IMR-90 (cell line): ENCODE results near the gene TASP1. TPM values are rescaled to one million over a fixed set of nuclear protein-coding genes. Genes with fewer than 3 reads are reported as not detected.

ENCODE experiments used
- ATAC-seq: fragments of 200-7000 bp; cut with Tn5 transposase; 2 replicates; pipeline ENCODE4 v1.9.1; 2020; ENCODE audit warnings: low read depth, mild to moderate bottlenecking, moderate library complexity
- BruUV-seq: library from RNA; stranded (reverse); fragments of 400-500 nt; replicated peaks from 2 replicates; lab custom pipeline; 2021; lab: Mats Ljungman, UMichigan
- CTCF ChIA-PET: fragments of 300-600 bp; formaldehyde crosslinking; extraction: SDS; loops from one replicate; lab custom pipeline; 2021; ENCODE audit warnings: antibody characterized with exemption; lab: Yijun Ruan, JAX
- POLR2A ChIA-PET: fragments of 300-600 bp; sonication (Branson Sonifier 250); formaldehyde crosslinking; loops from one replicate; lab custom pipeline; 2022; ENCODE audit warnings: antibody characterized with exemption; ENCODE audit not compliant: unreplicated experiment; lab: Charles Lee
- DNase-seq: peaks from one replicate; pipeline ENCODE4 v3.0.0; 2013
- H2AFZ ChIP-seq: replicated peaks from 2 replicates; pipeline ENCODE3; 2013; ENCODE audit warnings: low read length, mild to moderate bottlenecking; ENCODE audit not compliant: poor library complexity
- H2AK5ac ChIP-seq: 2 replicates; pipeline ENCODE4 v1.6.1; 2013; ENCODE audit warnings: low read depth, low read length, inconsistent platforms
- H2AK9ac ChIP-seq: replicated peaks from 2 replicates; pipeline ENCODE3; 2013; ENCODE audit warnings: mild to moderate bottlenecking, low read depth, low read length, moderate library complexity; ENCODE audit not compliant: poor library complexity
- H2BK120ac ChIP-seq: 2 replicates; pipeline ENCODE4 v1.6.1; 2013; ENCODE audit warnings: low read depth, low read length, inconsistent platforms
- H2BK15ac ChIP-seq: 3 replicates; pipeline ENCODE4 v1.6.1; 2013; ENCODE audit warnings: low read depth, low read length, inconsistent platforms
- H2BK20ac ChIP-seq: 2 replicates; pipeline ENCODE4 v1.6.1; 2013; ENCODE audit warnings: low read depth, mild to moderate bottlenecking, inconsistent platforms, low read length, moderate library complexity
- H2BK5ac ChIP-seq: 2 replicates; pipeline ENCODE4 v1.6.1; 2013; ENCODE audit warnings: mild to moderate bottlenecking, low read depth, low read length, inconsistent platforms; ENCODE audit not compliant: poor library complexity, severe bottlenecking
- H3K14ac ChIP-seq: replicated peaks from 2 replicates; pipeline ENCODE4 v1.6.1; 2013; ENCODE audit warnings: low read depth, low read length, inconsistent platforms
- H3K18ac ChIP-seq: 2 replicates; pipeline ENCODE4 v1.6.1; 2013; ENCODE audit warnings: low read depth, low read length, control low read depth
- H3K23ac ChIP-seq: 2 replicates; pipeline ENCODE4 v1.6.1; 2013; ENCODE audit warnings: low read depth, low read length, inconsistent platforms
- H3K27ac ChIP-seq: 2 replicates; pipeline ENCODE4 v1.5.1; 2013; ENCODE audit warnings: mild to moderate bottlenecking, control low read depth, low read length; ENCODE audit not compliant: insufficient read depth
- H3K27me3 ChIP-seq: 2 replicates; pipeline ENCODE4 v1.6.1; 2013; ENCODE audit warnings: low read length; ENCODE audit not compliant: control insufficient read depth, insufficient read depth
- H3K36me3 ChIP-seq: 2 replicates; pipeline ENCODE4 v1.6.1; 2013; ENCODE audit warnings: low read length, mixed read lengths; ENCODE audit not compliant: control insufficient read depth, insufficient read depth
- H3K4ac ChIP-seq: 2 replicates; pipeline ENCODE4 v1.6.1; 2013; ENCODE audit warnings: low read depth, low read length, inconsistent platforms
- H3K4me1 ChIP-seq: 2 replicates; pipeline ENCODE4 v1.6.1; 2013; ENCODE audit warnings: low read length, mixed read lengths; ENCODE audit not compliant: control insufficient read depth, insufficient read depth
- H3K4me2 ChIP-seq: 2 replicates; pipeline ENCODE4 v1.6.1; 2013; ENCODE audit warnings: low read depth, mild to moderate bottlenecking, control low read depth, low read length, moderate library complexity
- H3K4me3 ChIP-seq: 2 replicates; pipeline ENCODE4 v1.5.1; 2013; ENCODE audit warnings: low read depth, mild to moderate bottlenecking, control low read depth, low read length, moderate library complexity; ENCODE audit not compliant: insufficient read depth
- H3K56ac ChIP-seq: 2 replicates; pipeline ENCODE4 v1.6.1; 2013; ENCODE audit warnings: low read length, inconsistent platforms; ENCODE audit not compliant: insufficient read depth; ENCODE audit errors: extremely low read depth
- H3K79me1 ChIP-seq, 2 experiments: 2 replicates each; pipeline ENCODE4 v1.6.1; 2013; ENCODE audit warnings: low read length in 2 of 2, inconsistent platforms in 1 of 2, low read depth in 1 of 2
- H3K9ac ChIP-seq: 2 replicates; pipeline ENCODE4 v1.6.1; 2013; ENCODE audit warnings: low read depth, low read length, control low read depth
- H3K9me1 ChIP-seq: 2 replicates; pipeline ENCODE4 v1.6.1; 2013; ENCODE audit warnings: low read length, inconsistent platforms; ENCODE audit not compliant: insufficient read depth
- H3K9me3 ChIP-seq: 2 replicates; pipeline ENCODE4 v1.6.1; 2013; ENCODE audit warnings: low read length; ENCODE audit not compliant: control insufficient read depth, insufficient read depth
- H4K20me1 ChIP-seq: 2 replicates; pipeline ENCODE4 v1.6.1; 2013; ENCODE audit warnings: low read length, inconsistent platforms; ENCODE audit not compliant: insufficient read depth
- H4K5ac ChIP-seq: 2 replicates; pipeline ENCODE4 v1.6.1; 2013; ENCODE audit warnings: mild to moderate bottlenecking, low read depth, low read length, control low read depth
- H4K8ac ChIP-seq, 2 experiments: 2 replicates each; pipeline ENCODE4 v1.6.1; 2013; ENCODE audit warnings: low read depth in 2 of 2, low read length in 2 of 2, control low read depth in 1 of 2, inconsistent platforms in 1 of 2
- H4K91ac ChIP-seq: 2 replicates; pipeline ENCODE4 v1.6.1; 2013; ENCODE audit warnings: low read depth, low read length, inconsistent platforms; ENCODE audit not compliant: insufficient read depth
- BHLHE40 ChIP-seq: fragments of 150-350 bp; IDR thresholded peaks from 2 replicates; pipeline ENCODE4 v1.6.1; 2016; ENCODE audit warnings: mild to moderate bottlenecking, low read depth, low read length
- CEBPB ChIP-seq: IDR thresholded peaks from 2 replicates; pipeline ENCODE4 v1.6.1; 2012; ENCODE audit warnings: low read depth, low read length, improper control_type of control experiment
- CHD1 ChIP-seq: IDR thresholded peaks from 2 replicates; pipeline ENCODE4 v1.6.1; 2012; ENCODE audit warnings: low read depth, low read length, improper control_type of control experiment
- CTCF ChIP-seq: conservative IDR thresholded peaks from 2 replicates; pipeline ENCODE4 v1.5.1; 2012; ENCODE audit warnings: mild to moderate bottlenecking, low read depth, low read length, improper control_type of control experiment
- ELK1 ChIP-seq: fragments of 150-350 bp; IDR thresholded peaks from 2 replicates; pipeline ENCODE4 v1.6.1; 2016; ENCODE audit warnings: low read depth, mild to moderate bottlenecking, low read length, moderate library complexity, borderline replicate concordance
- FOS ChIP-seq: fragments of 150-350 bp; IDR thresholded peaks from 2 replicates; pipeline ENCODE4 v1.6.1; 2016; ENCODE audit warnings: low read depth, low read length
- MAFK ChIP-seq: IDR thresholded peaks from 2 replicates; pipeline ENCODE4 v1.6.1; 2012; ENCODE audit warnings: low read depth, low read length, improper control_type of control experiment
- MAZ ChIP-seq: IDR thresholded peaks from 2 replicates; pipeline ENCODE4 v1.6.1; 2012; ENCODE audit warnings: low read depth, mild to moderate bottlenecking, low read length, improper control_type of control experiment, moderate library complexity, borderline replicate concordance
- MXI1 ChIP-seq: IDR thresholded peaks from 2 replicates; pipeline ENCODE4 v1.6.1; 2012; ENCODE audit warnings: low read depth, mild to moderate bottlenecking, low read length, moderate library complexity, borderline replicate concordance
- NFE2L2 ChIP-seq: fragments of 150-350 bp; IDR thresholded peaks from 2 replicates; pipeline ENCODE4 v1.6.1; 2016; ENCODE audit warnings: low read depth, mild to moderate bottlenecking, low read length
- POLR2A ChIP-seq: IDR thresholded peaks from 2 replicates; pipeline ENCODE4 v1.6.1; 2012; ENCODE audit warnings: mild to moderate bottlenecking, low read depth, low read length
- RAD21 ChIP-seq: IDR thresholded peaks from 2 replicates; pipeline ENCODE4 v1.6.1; 2012; ENCODE audit warnings: low read length, improper control_type of control experiment
- RCOR1 ChIP-seq: IDR thresholded peaks from 2 replicates; pipeline ENCODE4 v1.6.1; 2012; ENCODE audit warnings: mild to moderate bottlenecking, low read length, improper control_type of control experiment; ENCODE audit not compliant: insufficient replicate concordance
- RFX5 ChIP-seq: IDR thresholded peaks from 2 replicates; pipeline ENCODE4 v1.8.0; 2012; ENCODE audit warnings: low read depth, mild to moderate bottlenecking, low read length, moderate library complexity
- SMC3 ChIP-seq: fragments of 150-350 bp; IDR thresholded peaks from 2 replicates; pipeline ENCODE4 v1.6.1; 2016; ENCODE audit warnings: low read depth, mild to moderate bottlenecking, antibody characterized with exemption, low read length, moderate library complexity
- USF2 ChIP-seq: fragments of 150-350 bp; IDR thresholded peaks from 2 replicates; pipeline ENCODE4 v1.6.1; 2017; ENCODE audit warnings: mild to moderate bottlenecking, antibody characterized with exemption, low read length, low read depth
- WGBS, 2 experiments: methylation state at CpG; one replicate each; pipeline versions ENCODE4 v1.1.5 to v1.1.7; 2013; ENCODE audit warnings: missing lambda C conversion rate in 2 of 2; ENCODE audit not compliant: insufficient read length in 1 of 2; ENCODE audit errors: extremely low coverage in 2 of 2; 5-methylcytosine and 5-hydroxymethylcytosine counted together
- dilution Hi-C: fragments of 300-500 bp; cut with HindIII; formaldehyde crosslinking; loops from one replicate; pipeline ENCODE4 v1.14.3; 2018; ENCODE audit warnings: low sequenced_read_pairs; ENCODE audit not compliant: unreplicated experiment
- in situ Hi-C: fragments of 300-500 bp; cut with MboI; formaldehyde crosslinking; loops from 3 replicates; pipeline ENCODE4 v1.14.3; 2019; ENCODE audit warnings: low sequenced_read_pairs, inconsistent platforms, mixed read lengths
- intact Hi-C: fragments of 100-400 bp; cut with micrococcal nuclease; formaldehyde crosslinking; loops from 2 replicates; pipeline ENCODE4 v1.10.0; 2022
- polyA plus RNA-seq, 3 experiments: library from polyadenylated mRNA; depleted of rRNA; stranded (reverse); fragments of >200 nt; gene quantifications; 2 replicates each; pipeline ENCODE4 v1.2.3, GENCODE V29; 2012; ENCODE audit warnings: low replicate concordance in 1 of 3
- total RNA-seq: library from RNA; depleted of rRNA; stranded (reverse); fragments of >200 nt; gene quantifications from 2 replicates; pipeline ENCODE4 v1.2.3, GENCODE V29; 2012

TASP1 gene
- total and polyA plus RNA-seq, 2 of the 4 experiments (the other 2 are of a cell fraction), result 3.9 to 7.9 TPM

GRCh38 chr20:13400453-13400852 is 238.3 kb downstream of the TASP1 start:
- H2BK20ac ChIP-seq, result no peak overlapping the region
- no peak overlapping the region for H3K4me2 ChIP-seq
- no peak overlapping the region for H3K14ac ChIP-seq
- H3K9ac ChIP-seq, result no peak overlapping the region
- H3K4me1 ChIP-seq, result peaks cover 6% of the 10 kb centered on the region
- H4K20me1 ChIP-seq, result no peaks in the 10 kb centered on the region
- dilution Hi-C loops (no loop called here), intact Hi-C loops (no loop called here), in situ Hi-C loops (no loop called here)
- H3K4me3 ChIP-seq, result no peak overlapping the region
- no peaks in the 10 kb centered on the region; the same call in 1 of the 2 replicates for H3K9me1 ChIP-seq
- no peaks in the 10 kb centered on the region for H3K36me3 ChIP-seq
- H3K9me3 ChIP-seq, result no peaks in the 10 kb centered on the region
- CTCF ChIA-PET, result interaction anchor here (0.6 to 1.6 kb wide), 2 partner anchors 76 to 342 kb away, joined by 3 to 4 read pairs; no protein-coding TSS in a partner anchor
- H3K27ac ChIP-seq, result no peak overlapping the region
- TF ChIP-seq SMC3, result no peak
- TF ChIP-seq NFE2L2, result no peak
- no peak for TF ChIP-seq USF2
- no peak for TF ChIP-seq MXI1
- no peak for TF ChIP-seq RFX5
- no peak for TF ChIP-seq CTCF
- TF ChIP-seq POLR2A, result no peak
- no peak for TF ChIP-seq MAFK
- no peak for TF ChIP-seq ELK1
- no peak for TF ChIP-seq CHD1
- TF ChIP-seq RCOR1, result no peak
- TF ChIP-seq CEBPB, result no peak
- no peak for TF ChIP-seq MAZ
- no peak for TF ChIP-seq FOS
- TF ChIP-seq BHLHE40, result no peak
- no peak for TF ChIP-seq RAD21
- BruUV-seq, result no TSS peak
- H3K79me1 ChIP-seq, result no peaks in the 10 kb centered on the region
- peak; percentile 8 for DNase-seq
- no peak overlapping the region for H3K23ac ChIP-seq
- H3K27me3 ChIP-seq, result no peaks in the 10 kb centered on the region
- H2BK5ac ChIP-seq, result no peak overlapping the region
- H2BK120ac ChIP-seq, result no peak overlapping the region
- POLR2A ChIA-PET, result no interaction called here
- peak; percentile 78 for ATAC-seq
- no peak overlapping the region for H2AFZ ChIP-seq
- no peak overlapping the region for H4K5ac ChIP-seq
- no peak overlapping the region for H4K91ac ChIP-seq
- no CpG with 5 or more reads among the region's 2 CpGs for WGBS, 2 experiments
- no peak overlapping the region for H4K8ac ChIP-seq
- H3K56ac ChIP-seq, result no peak overlapping the region
- H2AK9ac ChIP-seq, result no peak overlapping the region
- no peak overlapping the region for H2AK5ac ChIP-seq
- no peak overlapping the region for H2BK15ac ChIP-seq
- H3K4ac ChIP-seq, result no peak overlapping the region
- H3K18ac ChIP-seq, result no peak overlapping the region
